CD4-positive, alpha-beta memory T cell (primary cell): ENCODE measurements around the gene POTEG. TPM values are rescaled to one million over a fixed set of nuclear protein-coding genes. Genes with fewer than 3 reads are reported as not detected.
"Not testable (repeated sequence)": the region's sequence is repeated elsewhere in the genome, so short reads cannot be mapped to it uniquely, and the experiment has no call there.

ENCODE experiments used
- CTCF ChIA-PET: fragments of 350-600 bp; sonication (Branson Sonifier 250); formaldehyde crosslinking; loops from one replicate; lab custom pipeline; 2021; ENCODE audit warnings: inconsistent platforms; ENCODE audit not compliant: partially characterized antibody; lab: Charles Lee
- POLR2A ChIA-PET: fragments of 350-600 bp; sonication (Branson Sonifier 250); formaldehyde crosslinking; loops from one replicate; lab custom pipeline; 2021; ENCODE audit not compliant: partially characterized antibody; lab: Charles Lee
- DNase-seq, 5 donors: peaks; one replicate each; pipeline versions ENCODE4 v3.0.0 to v3.0.0-alpha.2; 2020 to 2022; ENCODE audit warnings: mixed read lengths in 1 of 5
- H3K27ac ChIP-seq: one replicate; pipeline ENCODE4 v1.7.0; 2013; ENCODE audit warnings: low read depth, low read length
- H3K27me3 ChIP-seq: 2 replicates; pipeline ENCODE4 v1.7.0; 2013; ENCODE audit warnings: mild to moderate bottlenecking, low read length, moderate library complexity; ENCODE audit not compliant: insufficient read depth
- H3K36me3 ChIP-seq: 2 replicates; pipeline ENCODE4 v1.7.0; 2013; ENCODE audit warnings: mild to moderate bottlenecking, low read length, moderate library complexity; ENCODE audit not compliant: insufficient read depth
- H3K4me1 ChIP-seq: 2 replicates; pipeline ENCODE4 v1.7.0; 2013; ENCODE audit warnings: mild to moderate bottlenecking, low read length, moderate library complexity; ENCODE audit not compliant: insufficient read depth
- H3K4me3 ChIP-seq, 2 donors: one replicate each; pipeline ENCODE4 v1.7.0; 2013; ENCODE audit warnings: low read length in 2 of 2, mild to moderate bottlenecking in 1 of 2
- H3K9me3 ChIP-seq, 2 donors: one replicate each; pipeline ENCODE4 v1.7.0; 2013; ENCODE audit warnings: low read length in 2 of 2, control low read depth in 1 of 2; ENCODE audit not compliant: control insufficient read depth in 1 of 2
- H3K27ac Mint-ChIP-seq, 7 donors: one replicate each; pipeline ENCODE4 v1.8.0; 2020 to 2021; ENCODE audit warnings: mixed read lengths in 7 of 7, mild to moderate bottlenecking in 6 of 7, inconsistent platforms in 3 of 7, moderate library complexity in 3 of 7
- H3K27me3 Mint-ChIP-seq, 2 donors: one replicate each; pipeline ENCODE4 v1.8.0; 2020 to 2021; ENCODE audit warnings: mixed read lengths in 2 of 2
- H3K36me3 Mint-ChIP-seq, 2 donors: one replicate each; pipeline ENCODE4 v1.8.0; 2020 to 2021; ENCODE audit warnings: mixed read lengths in 2 of 2, inconsistent platforms in 1 of 2, mild to moderate bottlenecking in 1 of 2
- H3K4me1 Mint-ChIP-seq, 4 donors: one replicate each; pipeline ENCODE4 v1.8.0; 2020 to 2021; ENCODE audit warnings: mixed read lengths in 4 of 4, mild to moderate bottlenecking in 1 of 4
- H3K4me3 Mint-ChIP-seq, 8 donors: one replicate each; pipeline ENCODE4 v1.8.0; 2020 to 2021; ENCODE audit warnings: mixed read lengths in 8 of 8, mild to moderate bottlenecking in 7 of 8, moderate library complexity in 6 of 8, inconsistent platforms in 3 of 8
- H3K9me3 Mint-ChIP-seq, 8 donors: one replicate each; pipeline ENCODE4 v1.8.0; 2020 to 2021; ENCODE audit warnings: mixed read lengths in 8 of 8, mild to moderate bottlenecking in 5 of 8, inconsistent platforms in 3 of 8, moderate library complexity in 1 of 8
- intact Hi-C: fragments of 100-400 bp; cut with micrococcal nuclease; formaldehyde crosslinking; loops from one replicate; pipeline ENCODE4 v1.15.1; 2023
- polyA plus RNA-seq, 2 donors: library from polyadenylated mRNA; unstranded; fragments of 300-500 nt; fragmentation: Illumina TruSeq; gene quantifications; one replicate each; pipeline ENCODE4 v1.2.3, GENCODE V29; 2021
- total RNA-seq, 2 experiments: library from RNA; stranded (reverse); gene quantifications; one replicate each; pipeline ENCODE4 v1.2.3, GENCODE V29; 2021

POTEG gene
- total and polyA plus RNA-seq, 4 experiments from 2014 or later: not detected

DNA sequence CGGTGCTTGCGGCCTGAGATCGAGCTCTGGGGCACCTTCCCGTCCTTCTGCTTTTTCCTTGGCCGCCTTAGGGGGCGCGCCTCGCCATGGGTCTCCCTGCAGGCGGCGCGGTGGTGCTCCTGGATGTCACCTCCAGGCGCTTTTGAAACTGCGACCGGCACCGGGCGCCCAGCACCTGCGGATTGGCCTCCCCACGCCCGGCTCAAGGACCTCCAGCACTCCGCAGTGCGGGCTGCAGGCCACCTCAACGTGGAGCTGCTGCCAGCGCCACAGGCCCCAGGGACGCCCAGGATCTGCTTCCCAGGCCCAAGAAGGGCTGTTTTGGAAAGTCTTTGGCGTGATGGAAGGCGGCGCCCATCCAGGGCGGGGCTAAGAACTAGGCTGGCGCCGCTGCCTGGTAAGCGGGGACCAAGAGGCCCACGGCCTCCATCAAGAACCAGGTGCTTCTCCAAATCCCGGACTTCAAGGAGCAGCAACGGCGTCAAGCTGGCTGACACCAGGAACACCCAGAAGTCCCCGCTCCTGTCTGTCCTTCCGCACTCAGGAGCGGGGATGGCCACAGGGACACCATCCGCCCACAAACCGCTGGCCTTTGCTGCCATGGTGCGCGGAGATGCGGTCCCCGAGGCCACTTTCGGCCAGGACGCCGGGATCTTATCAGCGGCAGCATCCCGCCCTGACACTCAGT lies 61.2 kb downstream of the POTEG start:
- peak in 1 of 5 donors; percentile 24 for DNase-seq

DNA sequence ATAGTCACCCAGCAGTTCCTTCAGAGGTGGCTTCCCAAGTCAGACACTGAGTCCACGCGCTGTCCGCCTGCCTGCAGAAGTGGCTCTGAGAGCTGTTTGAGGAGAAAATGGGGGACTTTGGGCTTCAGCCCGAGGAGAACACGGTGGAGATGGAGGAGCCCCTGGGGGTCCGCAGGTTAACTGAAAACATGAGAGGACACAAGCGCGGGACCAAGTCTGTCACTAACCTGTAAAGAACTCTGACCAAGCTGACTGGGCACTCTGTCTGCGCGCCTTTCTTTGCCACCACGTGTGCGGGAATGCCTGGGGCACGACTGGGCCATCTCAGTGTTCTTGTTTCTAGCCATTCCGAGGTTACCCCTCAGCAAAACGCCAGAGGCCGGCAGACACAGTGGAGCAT lies 62.4 kb downstream of the POTEG start:
- CTCF ChIA-PET, H3K36me3 Mint-ChIP-seq, H3K9me3 Mint-ChIP-seq, DNase-seq, intact Hi-C loops, H3K27me3 ChIP-seq, H3K4me3 ChIP-seq, H3K27ac Mint-ChIP-seq, H3K9me3 ChIP-seq, H3K36me3 ChIP-seq, POLR2A ChIA-PET, H3K27me3 Mint-ChIP-seq, H3K4me1 Mint-ChIP-seq, H3K27ac ChIP-seq, H3K4me3 Mint-ChIP-seq, H3K4me1 ChIP-seq: not testable (repeated sequence)

More for the DNA sequence above, 61.2 kb downstream of the POTEG start:
- H3K9me3 Mint-ChIP-seq, H3K9me3 ChIP-seq, CTCF ChIA-PET, H3K4me1 ChIP-seq, POLR2A ChIA-PET, H3K36me3 Mint-ChIP-seq, H3K27ac Mint-ChIP-seq, H3K4me3 ChIP-seq, H3K27me3 ChIP-seq, H3K4me1 Mint-ChIP-seq, H3K4me3 Mint-ChIP-seq, H3K27ac ChIP-seq, H3K36me3 ChIP-seq, intact Hi-C loops, H3K27me3 Mint-ChIP-seq: not testable (repeated sequence)

GRCh38 chr14:19362803-19363202 lies 71.3 kb downstream of the POTEG start:
- H3K27ac ChIP-seq, H3K27me3 Mint-ChIP-seq, CTCF ChIA-PET, H3K27me3 ChIP-seq, H3K9me3 ChIP-seq, H3K9me3 Mint-ChIP-seq, H3K4me1 ChIP-seq, H3K36me3 Mint-ChIP-seq, H3K36me3 ChIP-seq, DNase-seq, H3K4me1 Mint-ChIP-seq, H3K27ac Mint-ChIP-seq, intact Hi-C loops, H3K4me3 ChIP-seq, H3K4me3 Mint-ChIP-seq, POLR2A ChIA-PET: not testable (repeated sequence)

GRCh38 chr14:19362323-19362722 lies 71.8 kb downstream of the POTEG start:
- H3K36me3 Mint-ChIP-seq, H3K4me1 ChIP-seq, H3K9me3 ChIP-seq, POLR2A ChIA-PET, H3K27ac Mint-ChIP-seq, H3K27ac ChIP-seq, H3K4me1 Mint-ChIP-seq, H3K27me3 Mint-ChIP-seq, DNase-seq, H3K4me3 ChIP-seq, H3K9me3 Mint-ChIP-seq, H3K27me3 ChIP-seq, CTCF ChIA-PET, H3K4me3 Mint-ChIP-seq, H3K36me3 ChIP-seq, intact Hi-C loops: not testable (repeated sequence)

GRCh38 chr14:19361636-19362253 lies 72.4 kb downstream of the POTEG start:
- H3K9me3 ChIP-seq, H3K4me1 Mint-ChIP-seq, CTCF ChIA-PET, H3K4me3 ChIP-seq, H3K9me3 Mint-ChIP-seq, H3K27ac ChIP-seq, DNase-seq, H3K27me3 Mint-ChIP-seq, H3K36me3 Mint-ChIP-seq, H3K4me1 ChIP-seq, H3K27me3 ChIP-seq, H3K4me3 Mint-ChIP-seq, POLR2A ChIA-PET, H3K36me3 ChIP-seq, H3K27ac Mint-ChIP-seq, intact Hi-C loops: not testable (repeated sequence)

GRCh38 chr14:19360937-19361635 lies 73.1 kb downstream of the POTEG start:
- H3K36me3 ChIP-seq, H3K4me1 Mint-ChIP-seq, POLR2A ChIA-PET, H3K4me3 Mint-ChIP-seq, H3K4me3 ChIP-seq, H3K9me3 ChIP-seq, H3K27me3 Mint-ChIP-seq, CTCF ChIA-PET, H3K27ac ChIP-seq, H3K9me3 Mint-ChIP-seq, intact Hi-C loops, H3K27ac Mint-ChIP-seq, H3K27me3 ChIP-seq, H3K4me1 ChIP-seq, H3K36me3 Mint-ChIP-seq: not testable (repeated sequence)
- DNase-seq: peak in 1 of 5 donors; percentile 15
